ENCODE data around the gene BCKDHB.

DNA sequence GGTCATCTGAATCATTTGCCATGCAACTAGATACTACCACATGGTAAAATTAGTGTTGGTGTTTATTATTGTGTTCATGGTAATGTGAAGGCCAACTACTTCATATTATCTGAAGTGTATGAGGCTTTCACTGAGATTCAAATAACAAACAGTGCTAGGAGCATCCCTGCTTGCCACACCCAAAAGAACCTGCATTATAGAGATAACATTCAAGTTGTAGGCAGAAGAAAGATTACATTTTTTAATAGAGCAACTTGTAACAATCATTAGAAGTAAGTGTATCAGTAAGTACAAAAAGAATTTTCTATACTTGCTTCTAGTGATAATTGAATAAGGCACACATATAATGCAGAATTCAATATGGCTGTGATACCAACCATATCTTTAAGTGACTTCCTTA lies 49.8 kb downstream of the BCKDHB start:
- TF ChIP-seq, protein P1, sequence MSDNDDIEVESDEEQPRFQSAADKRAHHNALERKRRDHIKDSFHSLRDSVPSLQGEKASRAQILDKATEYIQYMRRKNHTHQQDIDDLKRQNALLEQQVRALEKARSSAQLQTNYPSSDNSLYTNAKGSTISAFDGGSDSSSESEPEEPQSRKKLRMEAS (IDR thresholded peaks at IDR 0.05; ENCODE audit: low read depth) = no peak
- no peak for TF ChIP-seq EP300 (IDR thresholded peaks at IDR 0.05; ENCODE audit: borderline replicate concordance in 1 of 2, low read depth in 1 of 2, low read length in 1 of 2)
- no peak for TF ChIP-seq MXI1 (IDR thresholded peaks at IDR 0.05; ENCODE audit: low read depth, low read length)
- TF ChIP-seq, protein P2, sequence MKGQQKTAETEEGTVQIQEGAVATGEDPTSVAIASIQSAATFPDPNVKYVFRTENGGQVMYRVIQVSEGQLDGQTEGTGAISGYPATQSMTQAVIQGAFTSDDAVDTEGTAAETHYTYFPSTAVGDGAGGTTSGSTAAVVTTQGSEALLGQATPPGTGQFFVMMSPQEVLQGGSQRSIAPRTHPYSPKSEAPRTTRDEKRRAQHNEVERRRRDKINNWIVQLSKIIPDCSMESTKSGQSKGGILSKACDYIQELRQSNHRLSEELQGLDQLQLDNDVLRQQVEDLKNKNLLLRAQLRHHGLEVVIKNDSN (IDR thresholded peaks at IDR 0.05; ENCODE audit: borderline replicate concordance, low read depth) = no peak
- TF ChIP-seq, protein P3, sequence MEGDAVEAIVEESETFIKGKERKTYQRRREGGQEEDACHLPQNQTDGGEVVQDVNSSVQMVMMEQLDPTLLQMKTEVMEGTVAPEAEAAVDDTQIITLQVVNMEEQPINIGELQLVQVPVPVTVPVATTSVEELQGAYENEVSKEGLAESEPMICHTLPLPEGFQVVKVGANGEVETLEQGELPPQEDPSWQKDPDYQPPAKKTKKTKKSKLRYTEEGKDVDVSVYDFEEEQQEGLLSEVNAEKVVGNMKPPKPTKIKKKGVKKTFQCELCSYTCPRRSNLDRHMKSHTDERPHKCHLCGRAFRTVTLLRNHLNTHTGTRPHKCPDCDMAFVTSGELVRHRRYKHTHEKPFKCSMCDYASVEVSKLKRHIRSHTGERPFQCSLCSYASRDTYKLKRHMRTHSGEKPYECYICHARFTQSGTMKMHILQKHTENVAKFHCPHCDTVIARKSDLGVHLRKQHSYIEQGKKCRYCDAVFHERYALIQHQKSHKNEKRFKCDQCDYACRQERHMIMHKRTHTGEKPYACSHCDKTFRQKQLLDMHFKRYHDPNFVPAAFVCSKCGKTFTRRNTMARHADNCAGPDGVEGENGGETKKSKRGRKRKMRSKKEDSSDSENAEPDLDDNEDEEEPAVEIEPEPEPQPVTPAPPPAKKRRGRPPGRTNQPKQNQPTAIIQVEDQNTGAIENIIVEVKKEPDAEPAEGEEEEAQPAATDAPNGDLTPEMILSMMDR (IDR thresholded peaks at IDR 0.05) = no peak
- TF ChIP-seq RAD21 (IDR thresholded peaks at IDR 0.05; ENCODE audit: low read length) = no peak
- no peak for TF ChIP-seq RCOR1 (IDR thresholded peaks at IDR 0.05; ENCODE audit: low read length)
- no peak for TF ChIP-seq USF2 (IDR thresholded peaks at IDR 0.05; ENCODE audit: borderline replicate concordance, low read depth, low read length)
- TF ChIP-seq TAF1 (IDR thresholded peaks at IDR 0.05; ENCODE audit: borderline replicate concordance, low read depth, low read length) = no peak
- no peak for TF ChIP-seq NRF1 (IDR thresholded peaks at IDR 0.05; ENCODE audit: low read depth, low read length)
- TF ChIP-seq POLR2AphosphoS5 (IDR thresholded peaks at IDR 0.05; ENCODE audit: low read depth, low read length) = no peak
- no peak for TF ChIP-seq PBX3 (IDR thresholded peaks at IDR 0.05)
- no peak for TF ChIP-seq ZBTB33 (IDR thresholded peaks at IDR 0.05; ENCODE audit: borderline replicate concordance, low read depth)

Measured in SK-N-SH (cell line).